ENCODE data around the gene SETD2.
"Not testable (repeated sequence)": the region's sequence is repeated elsewhere in the genome, so short reads cannot be mapped to it uniquely, and the experiment has no call there.

SETD2 gene

DNA sequence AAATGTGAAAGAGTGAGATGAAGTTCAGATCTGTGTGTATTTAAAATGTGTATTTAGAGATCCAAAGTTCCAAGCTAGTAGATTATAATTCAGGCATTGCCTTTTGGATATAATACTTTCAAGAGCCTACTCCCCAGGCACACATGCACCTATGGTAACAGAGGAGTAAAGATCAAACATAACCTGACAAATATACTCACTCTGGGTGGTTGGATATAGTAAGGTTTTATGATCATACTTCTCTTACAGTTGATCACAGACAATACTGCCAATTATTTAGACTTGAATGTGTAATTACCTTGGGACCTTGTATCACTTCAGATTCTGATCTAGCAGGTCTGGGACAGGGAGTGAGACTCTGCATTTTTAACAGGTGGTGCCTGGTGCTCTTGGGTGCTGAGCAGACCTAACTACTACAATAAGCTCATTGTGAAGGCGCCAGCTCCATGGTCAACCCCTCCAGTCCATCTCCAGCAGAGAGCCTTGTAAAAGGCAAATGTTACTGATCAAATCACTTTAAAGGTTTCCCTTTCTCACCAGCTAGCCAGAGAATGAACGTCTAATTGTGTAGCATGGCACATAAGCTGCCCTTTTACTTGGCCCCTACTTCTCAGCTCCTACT lies 128.9 kb downstream of the SETD2 start:
- DNase-seq = peak in 2 of 14 donors; percentile 7 to 12

DNA sequence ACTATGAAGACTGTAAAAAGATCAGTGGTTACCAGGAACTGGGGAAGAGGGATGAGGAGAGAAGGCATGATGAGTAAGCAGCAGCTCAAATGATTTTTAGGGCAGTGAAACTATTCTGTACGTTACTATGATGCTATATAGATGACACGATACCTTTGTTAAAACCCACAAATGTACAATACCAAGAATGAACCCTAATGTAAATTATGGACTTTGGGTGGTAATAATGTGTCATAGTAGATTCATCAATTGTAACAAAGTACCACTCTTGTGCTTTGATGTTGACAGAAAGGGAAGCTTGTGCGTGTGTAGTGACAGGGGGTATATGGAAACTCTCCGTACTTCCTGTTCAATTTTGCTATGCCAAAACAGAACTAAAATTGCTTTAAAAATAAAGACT lies 132.9 kb downstream of the SETD2 start:
- DNase-seq = not testable (repeated sequence)

DNA sequence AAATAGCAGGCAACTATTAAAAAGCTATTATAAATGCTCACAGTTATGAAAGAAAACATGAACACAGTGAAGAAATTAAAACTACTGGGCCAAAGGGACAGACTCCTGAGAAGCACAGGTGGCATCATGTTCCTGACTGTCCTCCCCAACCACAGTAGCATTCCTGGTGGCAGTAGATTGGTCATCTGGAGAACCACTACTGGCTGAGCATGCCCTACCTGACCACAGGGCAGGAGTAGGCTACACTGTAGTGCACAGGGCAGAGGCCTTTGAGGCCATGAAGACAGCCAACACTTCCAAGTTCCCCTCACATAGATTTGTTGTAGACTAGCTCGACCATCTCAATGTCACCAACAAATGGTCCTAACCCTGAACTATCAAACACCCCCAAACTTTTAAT lies 135.2 kb downstream of the SETD2 start:
- DNase-seq = no peak

DNA sequence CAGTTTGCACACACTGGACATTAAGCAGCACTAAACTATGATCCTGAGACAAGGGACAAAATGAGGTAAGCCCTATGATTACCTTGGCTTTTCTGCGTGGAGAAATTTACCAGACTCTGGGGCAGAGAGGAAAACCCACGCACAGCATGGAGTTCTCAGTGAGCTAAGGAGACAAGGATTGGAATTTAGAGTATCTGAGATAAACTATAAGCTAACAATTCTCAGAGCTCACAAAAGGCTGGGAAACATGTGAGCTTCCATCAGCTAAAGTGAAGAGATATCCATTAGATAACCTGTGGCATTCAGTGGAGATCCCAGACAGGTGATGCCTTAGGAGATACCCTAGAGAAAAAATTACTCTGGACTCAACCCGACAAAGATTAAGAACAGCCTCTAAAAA lies 135.8 kb downstream of the SETD2 start:
- DNase-seq = no peak

DNA sequence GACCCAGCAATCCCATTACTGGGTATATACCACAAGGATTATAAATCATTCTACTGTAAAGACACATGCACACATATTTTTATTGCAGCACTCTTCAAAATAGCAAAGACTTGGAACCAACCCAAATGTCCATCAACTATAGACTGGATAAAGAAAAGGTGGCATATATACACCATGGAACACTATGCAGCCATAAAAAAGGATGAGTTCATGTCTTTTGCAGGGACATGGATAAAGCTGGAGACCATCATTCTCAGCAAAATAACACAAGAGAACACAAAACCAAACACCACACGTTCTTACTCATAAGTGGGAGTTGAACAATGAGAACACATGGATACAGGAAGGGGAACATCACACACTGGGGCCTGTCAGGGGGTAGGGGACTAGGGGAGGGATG lies 137.5 kb downstream of the SETD2 start:
- not testable (repeated sequence) for DNase-seq

DNA sequence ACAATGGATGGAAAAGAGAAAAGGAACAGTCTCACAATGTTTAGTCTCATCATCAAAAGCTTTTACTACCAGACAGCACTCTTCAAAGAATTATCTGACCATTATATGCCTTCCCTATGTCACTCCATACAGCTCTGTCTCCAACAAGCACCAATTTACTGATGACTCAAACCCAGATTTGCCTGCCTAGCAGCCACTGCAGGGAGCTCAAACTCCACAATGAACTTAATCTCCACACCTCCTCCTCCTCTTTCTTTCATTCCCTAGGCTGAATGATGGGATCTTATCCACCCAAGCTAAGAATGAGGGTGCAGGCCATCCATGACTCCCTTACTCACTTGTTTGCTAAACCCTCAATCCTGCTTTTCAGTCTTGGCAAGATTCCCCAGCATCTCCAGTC lies 139.0 kb downstream of the SETD2 start:
- no peak for DNase-seq

DNA sequence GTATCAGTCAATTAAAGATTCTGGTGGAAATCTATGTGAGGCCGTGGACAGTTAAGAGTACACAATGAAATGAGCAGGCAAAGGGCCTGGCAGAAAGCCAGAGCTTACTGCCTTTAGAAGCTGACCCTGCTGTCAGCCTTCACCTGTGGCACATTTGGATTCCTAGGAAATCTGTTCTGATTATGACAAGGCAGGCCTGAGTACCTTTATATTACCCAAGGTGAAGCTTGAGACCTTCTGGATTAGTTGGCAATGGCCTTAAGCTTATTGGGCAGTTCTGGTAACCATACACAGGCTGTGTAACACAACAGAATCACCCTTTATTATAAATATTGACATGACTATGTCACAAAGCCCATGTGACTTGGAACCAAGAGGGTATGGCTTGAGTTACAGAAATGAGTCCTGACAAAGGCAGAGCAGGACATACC lies 141.3 kb downstream of the SETD2 start:
- DNase-seq = peak in 1 of 14 donors; percentile 8

DNA sequence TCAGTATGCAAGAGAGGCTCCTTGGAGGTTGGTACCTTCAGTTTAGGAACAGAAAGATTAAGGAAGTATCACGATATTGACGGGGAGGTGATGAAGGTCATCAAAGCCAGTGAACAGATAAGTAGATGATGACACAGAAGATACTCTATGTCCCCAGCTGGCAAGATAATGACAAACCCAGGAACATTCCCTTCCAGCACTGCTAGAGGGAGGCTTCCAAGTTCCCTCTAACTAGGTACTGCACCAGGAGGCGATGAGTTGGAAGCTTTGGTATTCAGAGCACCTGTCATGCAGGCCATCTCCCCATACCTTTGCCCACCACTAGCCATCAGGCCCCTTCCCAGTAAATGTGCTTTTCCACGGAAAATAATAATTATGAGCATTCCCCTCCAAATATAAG lies 143.6 kb downstream of the SETD2 start:
- DNase-seq = no peak

DNA sequence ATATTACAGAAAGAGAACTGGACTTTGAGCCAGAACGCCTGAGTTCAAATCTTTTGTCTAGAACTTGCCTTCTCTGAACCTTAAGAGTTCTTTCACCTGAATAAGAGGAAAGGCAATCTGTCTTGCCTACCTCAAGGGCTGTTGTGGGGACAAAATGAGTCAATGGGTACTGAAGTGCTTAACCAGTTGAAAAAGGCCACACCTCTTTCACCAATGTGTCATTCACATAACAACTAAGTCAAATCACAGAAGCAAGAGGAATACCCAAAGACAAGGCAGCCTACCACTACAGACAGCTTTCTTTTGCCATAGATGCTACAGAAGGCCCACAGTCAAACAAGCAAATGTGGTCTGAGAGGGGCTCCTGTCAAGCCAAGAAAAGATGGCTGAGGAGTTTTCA lies 144.7 kb downstream of the SETD2 start:
- DNase-seq = no peak

DNA sequence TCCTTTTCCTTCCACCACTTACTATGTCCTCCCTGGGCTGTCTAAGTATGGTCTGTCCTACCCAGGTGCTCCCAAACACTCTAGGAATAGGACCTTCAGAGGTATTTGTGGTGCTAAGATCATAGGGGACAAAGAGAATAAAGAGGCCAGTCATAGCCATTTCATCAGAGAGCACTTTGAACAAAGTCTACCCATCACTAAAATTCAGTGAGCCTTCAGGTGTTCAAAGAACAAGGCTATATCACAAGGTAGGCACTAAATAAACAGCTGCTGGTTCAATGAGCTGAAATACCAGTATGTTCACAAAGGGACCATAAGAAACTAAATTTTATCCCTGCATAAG lies 145.7 kb downstream of the SETD2 start:
- DNase-seq = no peak

DNA sequence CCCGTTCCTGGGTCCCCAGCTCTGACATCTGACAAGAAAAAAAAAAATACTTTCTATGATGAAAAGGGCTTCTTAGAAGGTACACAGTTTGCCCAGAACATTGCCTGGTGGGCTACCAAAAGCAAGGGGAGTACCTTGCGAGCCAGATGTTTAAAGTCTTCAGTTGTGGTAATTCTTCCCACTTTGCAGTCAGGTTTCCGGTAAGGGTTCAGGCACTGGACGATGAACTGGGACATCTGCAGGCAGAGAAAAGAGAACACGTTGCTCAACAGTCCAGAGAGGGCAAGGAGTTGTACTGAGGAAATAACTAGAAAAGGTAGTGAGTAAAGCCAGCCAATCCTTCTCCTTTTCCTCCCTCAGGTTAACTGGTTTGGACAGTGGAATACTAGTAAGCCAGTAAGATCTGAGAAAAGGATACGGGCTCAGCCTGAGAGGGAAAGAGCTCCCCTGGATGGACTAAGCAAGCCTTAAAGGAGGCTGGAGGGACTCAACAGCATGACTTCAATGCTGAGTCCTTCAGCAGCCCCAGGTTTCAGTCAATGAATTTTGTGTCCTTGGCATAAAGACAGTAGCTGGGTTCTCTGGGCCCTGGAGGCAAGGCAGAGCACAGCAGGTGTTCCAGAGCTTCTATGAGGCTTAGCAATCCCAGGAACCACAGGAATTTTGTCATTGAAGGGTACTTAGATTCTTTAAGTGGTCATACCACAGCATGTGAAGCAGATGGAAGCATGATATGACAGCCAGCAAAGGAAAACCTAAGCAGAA lies 146.2 kb downstream of the SETD2 start:
- DNase-seq = no peak

DNA sequence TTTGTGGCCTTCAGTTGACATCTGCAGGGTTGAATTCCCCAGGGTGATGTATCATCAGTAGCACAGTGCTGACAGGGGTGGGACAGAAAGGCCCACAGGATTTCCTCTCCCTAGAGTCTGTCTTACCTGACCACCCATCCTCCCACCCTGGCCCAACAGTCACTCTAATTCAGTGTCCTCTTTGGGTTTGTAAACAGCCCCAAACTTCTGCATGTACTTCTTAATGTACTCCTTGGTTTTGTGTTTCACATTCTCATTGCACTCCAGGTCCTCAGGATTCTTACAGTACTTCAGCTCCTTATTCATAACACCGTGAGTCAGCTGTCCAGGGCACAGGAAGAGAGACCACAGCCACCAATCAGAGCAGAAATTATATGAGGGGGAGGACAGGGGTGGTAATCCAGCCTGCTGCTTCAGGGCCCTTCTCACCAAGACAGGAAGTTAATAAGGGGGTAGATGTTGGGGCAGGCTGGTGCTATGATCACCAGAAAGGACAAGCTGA lies 146.9 kb downstream of the SETD2 start:
- no peak for DNase-seq

DNA sequence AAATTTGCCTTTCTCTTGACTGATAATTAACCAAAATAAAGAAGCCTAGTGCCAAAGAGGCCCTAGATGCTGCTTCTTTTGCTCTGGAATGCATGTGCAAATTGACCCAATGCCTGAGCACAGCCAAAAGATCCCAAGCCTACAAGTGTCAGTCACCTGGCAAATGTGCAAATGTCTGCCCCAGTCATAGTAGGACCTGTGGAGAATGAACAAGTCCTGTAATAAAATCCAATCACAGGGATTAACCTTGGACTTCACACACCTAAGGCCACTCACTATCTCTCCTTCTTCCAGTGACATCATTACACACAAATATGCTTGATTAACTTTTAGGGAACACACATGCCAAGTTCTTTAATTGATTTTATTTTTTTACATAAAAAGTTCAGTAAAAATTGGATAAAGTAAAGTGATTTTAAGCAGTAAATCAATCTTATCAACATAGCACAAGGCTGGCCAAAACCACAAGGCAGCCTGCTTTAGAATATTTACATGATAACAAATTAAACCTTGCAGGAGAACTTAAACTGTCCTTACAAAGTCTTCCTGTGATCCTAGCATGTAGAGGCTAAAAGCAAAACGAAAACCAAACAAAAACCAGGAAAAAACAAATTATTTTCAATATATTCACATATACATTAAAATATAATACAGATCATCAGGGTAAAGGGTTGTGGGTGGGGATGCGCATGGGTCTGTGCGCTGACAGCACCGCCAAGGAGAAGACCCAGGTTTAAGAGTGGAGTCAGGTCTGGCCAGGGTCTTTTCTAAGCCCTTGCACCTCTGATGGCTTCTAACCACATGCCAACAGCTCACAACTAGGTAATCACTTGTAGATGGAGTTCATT lies 147.6 kb downstream of the SETD2 start:
- DNase-seq = no peak

DNA sequence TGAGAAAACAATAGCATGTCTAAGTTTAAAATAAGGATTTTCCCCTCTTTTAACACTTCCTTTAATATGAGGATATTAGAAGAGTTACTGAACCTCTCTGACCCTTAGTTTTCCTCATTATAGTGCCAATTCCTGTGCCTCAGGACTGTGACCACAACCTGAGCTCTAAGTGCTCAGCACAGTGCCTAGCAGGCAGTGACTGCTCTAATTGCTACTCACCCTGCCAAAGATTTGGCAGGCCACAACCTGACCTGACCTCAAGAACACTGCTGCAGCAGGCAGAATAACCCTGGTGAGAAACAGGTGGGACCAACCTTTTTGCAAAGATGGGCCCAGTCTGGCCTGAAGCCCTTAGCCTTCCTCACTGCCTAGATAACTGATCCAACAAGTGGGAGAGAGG lies 148.8 kb downstream of the SETD2 start:
- no peak for DNase-seq

DNA sequence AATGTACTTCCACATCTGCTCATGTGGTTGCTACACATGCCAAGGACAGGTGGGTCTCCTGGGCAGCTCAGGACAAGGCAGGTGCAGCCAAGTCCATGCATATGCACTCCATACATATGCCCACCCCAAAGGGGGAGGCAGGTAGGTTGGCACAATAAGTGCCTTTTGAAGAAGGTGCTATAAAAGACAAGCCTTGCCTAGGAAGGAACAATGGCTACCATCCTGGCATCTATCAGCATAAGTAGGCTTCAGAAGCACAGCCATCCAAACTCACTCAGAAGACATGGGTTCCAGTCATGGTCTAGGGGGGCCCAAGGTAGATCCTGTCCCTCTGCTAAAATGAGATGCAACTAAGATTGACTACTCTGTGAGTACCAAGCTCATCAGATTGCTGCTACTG lies 149.9 kb downstream of the SETD2 start:
- no peak for DNase-seq

DNA sequence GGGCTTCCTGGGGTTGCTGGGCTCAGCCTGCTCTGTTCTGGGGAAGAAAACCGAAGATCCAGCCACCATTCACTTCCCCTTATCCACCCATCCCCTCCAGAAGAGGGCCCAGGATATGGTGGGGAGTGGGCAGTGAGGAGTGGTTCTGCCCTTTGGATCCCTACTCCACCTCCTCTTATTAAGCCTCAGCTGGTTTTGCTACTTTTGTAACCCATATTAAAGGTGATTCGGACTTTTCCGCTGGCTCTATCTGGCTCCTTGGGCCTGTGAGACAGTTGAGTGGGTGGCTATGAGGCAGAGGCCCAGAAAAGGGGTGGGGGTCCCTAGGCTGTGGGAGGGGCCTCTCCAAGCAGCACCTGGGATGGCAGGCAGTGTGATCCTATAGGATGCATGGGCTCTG lies 150.7 kb downstream of the SETD2 start:
- no peak for DNase-seq

DNA sequence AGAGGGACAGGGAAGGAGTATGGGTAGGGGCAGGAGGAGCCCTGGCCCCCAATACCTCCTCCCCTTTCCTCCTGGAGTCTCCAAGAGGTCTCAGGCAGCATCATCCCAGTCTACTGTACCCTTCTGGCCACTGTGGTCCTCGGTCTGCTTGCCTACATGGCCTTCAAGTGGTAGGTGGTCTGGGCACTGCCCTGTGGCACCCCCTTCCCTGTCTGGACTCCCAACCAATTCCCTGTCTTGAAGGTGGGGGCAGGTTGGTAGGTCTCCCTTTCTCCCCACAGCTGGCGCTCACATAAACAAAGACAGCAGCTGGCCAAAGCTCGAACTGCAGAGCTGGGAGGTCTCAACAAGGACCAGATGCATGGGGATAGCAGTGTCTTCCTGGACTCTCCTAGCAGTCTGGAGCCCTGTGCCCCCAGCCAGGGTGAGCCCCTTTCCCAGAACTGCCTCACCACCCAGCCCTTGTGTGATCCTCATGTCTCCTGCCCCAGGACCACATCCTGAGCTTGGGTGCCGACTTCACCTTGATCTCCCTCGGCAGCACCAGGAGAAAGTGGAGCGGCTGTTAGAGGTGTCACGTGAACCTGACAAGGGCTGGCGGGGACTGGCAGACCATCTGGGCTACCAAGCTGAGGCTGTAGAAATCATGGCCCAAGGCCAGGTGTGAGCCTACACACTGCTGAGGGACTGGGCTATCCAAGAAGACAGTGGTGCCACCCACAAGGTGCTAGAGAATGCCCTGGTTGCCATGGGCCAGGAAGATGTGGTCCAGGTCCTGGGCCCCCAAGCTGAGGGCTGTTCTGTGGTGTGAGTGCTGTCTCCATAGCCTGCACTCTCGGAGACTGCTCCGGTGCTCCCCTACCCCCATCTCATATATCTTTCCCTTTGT lies 151.3 kb downstream of the SETD2 start:
- peak in 2 of 14 donors; percentile 34 to 92 for DNase-seq

DNA sequence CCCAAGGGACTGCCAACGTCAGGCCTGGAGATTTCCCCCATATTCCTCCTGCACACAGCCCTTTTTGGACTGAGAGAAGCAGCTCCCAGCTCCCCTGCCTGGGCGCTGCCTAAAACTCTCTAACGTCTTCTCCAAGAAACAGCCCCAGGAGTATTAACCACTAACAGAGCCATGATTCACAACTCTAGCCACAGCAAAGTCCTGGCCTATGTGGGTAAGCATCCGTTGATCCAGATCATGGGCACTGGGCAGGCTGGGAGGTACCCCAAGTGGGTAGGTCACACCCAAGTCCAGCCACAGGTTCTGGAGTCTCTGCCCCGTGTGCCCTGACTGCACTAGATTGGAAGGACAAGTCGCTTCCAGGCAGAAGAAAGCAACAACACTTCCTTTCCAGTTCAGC lies 152.5 kb downstream of the SETD2 start:
- no peak for DNase-seq

DNA sequence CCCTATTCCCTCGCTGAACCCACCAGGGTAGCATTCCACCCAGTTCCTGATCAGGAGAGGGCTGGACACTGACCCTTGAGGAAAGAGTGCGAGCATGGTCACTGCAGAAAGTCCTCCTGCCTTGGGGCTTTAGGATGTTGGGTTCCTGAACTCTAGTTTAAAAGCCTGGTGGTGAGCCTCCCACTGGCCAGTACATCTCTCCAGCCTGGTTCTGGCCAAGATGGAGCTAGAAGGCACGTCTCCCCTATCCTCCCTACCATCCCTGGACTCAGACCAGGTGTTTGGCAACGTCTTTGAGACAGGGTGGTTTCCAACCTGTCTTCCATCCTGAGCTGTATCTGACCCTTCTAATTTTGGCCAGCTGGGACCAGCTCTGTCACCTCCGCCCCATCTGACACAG lies 153.0 kb downstream of the SETD2 start:
- DNase-seq = no peak

DNA sequence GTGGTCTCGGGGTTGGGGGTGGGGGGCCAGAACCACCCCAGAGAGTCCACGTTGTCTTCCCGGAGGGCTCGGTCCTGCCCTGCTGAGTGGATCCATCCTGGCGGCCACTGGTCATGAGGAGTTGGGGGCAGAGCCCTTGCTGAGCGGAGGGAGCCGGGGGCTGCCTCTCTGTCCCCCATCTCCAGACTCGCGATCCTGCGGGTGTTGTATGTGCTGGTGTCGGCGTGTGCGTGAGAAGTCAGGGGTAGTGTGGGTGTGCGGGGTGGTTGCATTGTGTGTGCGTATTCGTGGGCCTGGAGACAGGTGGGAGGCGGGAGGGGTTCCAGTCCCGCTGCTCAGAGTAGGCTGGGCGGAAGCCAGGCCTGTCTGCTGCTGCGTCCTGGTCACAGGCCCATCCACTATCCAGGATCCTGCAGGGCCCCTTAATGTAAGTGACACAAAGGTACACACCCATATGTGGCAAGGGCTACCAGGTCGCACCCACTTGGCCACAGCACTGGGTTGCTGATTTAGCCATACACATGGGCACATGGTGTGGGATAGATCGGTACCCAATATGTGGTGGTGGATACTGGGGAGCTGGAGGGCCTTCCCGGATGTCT lies 153.7 kb downstream of the SETD2 start:
- peak in 1 of 14 donors; percentile 20 for DNase-seq

DNA sequence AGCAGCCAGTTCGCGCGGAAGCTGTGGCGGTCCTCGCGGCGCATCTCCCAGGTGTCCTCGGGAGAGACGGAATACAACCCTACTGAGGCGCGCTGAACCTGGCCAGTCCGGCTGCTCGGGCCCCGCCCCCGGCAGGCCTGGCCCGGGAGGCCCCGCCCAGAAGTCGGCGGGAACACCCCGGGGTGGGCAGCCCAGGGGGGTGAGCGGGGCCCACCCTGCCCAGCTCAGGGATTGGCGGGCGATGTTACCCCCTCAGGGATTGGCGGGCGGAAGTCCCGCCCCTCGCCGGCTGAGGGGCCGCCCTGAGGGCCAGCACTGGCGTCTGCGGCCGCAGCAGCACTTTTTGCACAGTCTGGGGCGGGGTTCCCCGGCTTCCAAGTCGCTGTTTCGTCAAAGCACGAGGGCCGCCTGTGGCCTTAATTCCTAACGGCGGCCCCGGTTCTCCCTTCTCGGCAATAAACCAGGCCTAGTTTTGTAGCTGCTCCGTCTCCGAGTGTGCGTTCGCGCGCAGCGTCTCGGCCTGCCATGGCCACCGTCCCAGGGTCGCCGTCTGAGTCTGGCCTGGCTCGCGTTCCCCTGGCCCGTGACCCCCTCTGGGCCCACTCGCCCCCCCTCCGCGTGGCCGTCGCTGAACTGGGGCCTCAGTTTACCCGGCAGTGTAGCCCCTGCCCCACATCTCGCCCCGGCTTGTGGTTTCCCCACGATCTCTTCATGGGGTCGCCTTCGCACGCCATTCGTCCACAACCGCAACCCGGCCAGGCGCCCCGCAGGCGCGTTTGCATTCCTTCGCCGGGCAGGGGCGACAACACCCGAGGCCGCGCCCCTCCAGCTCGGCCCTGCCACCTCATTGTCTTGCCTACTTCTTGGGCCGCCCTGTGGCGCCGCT lies 154.4 kb downstream of the SETD2 start:
- peak in 13 of 14 donors; percentile 56 to 91 (median 77) for DNase-seq

Data from C1 segment of cervical spinal cord (tissue), 14 donors.